ENCODE measurements around the gene GRAP. TPM values are rescaled to one million over a fixed set of nuclear protein-coding genes. Genes with fewer than 3 reads are reported as not detected.

GRAP gene
- total and polyA plus RNA-seq, 12 donors, result 0.99 to 3.7 (median 2.3) TPM

DNA sequence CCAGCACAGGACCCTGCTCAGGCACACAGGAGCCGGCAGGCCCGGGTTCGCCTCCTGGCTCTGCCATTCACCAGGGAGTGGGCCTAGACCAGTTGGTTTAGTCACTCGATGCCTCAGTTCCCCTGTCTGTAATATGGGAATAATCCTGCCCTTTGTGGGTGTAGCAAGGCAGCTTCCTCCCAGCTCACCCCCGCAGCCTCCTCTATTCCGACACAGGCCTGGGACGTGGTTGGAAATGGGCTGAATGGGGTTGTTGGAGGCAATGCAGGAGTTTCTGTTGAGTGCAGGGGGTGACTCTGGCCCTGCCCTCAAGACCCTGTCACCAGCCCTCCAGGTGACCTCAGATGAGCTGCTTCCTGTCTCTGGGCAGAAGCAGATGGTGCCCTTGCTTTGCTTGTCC is 75.0 kb downstream of the GRAP start:
- Histone ChIP-seq H3K9me3 (no peaks in the 10 kb centered on the region), H3K4me3 (no peak overlapping the region), H3K27ac (no peak overlapping the region), H3K36me3 (no peaks in the 10 kb centered on the region), H3K4me1 (peaks cover 0 to 7% (median 0%) of the 10 kb centered on the region in 9 donors), H3K27me3 (no peaks in the 10 kb centered on the region)
- WGBS, 2 donors, result 96 to 98% methylated on average over 7 of the region's 7 CpGs
- ATAC-seq (no peak), DNase-seq (no peak)
- intact Hi-C loops (cut with DNase I), result loop anchor here in 1 of 10 donors (10.0 kb wide), 1 partner anchor 53 kb away; no protein-coding TSS in a partner anchor
- TF ChIP-seq, protein P1, sequence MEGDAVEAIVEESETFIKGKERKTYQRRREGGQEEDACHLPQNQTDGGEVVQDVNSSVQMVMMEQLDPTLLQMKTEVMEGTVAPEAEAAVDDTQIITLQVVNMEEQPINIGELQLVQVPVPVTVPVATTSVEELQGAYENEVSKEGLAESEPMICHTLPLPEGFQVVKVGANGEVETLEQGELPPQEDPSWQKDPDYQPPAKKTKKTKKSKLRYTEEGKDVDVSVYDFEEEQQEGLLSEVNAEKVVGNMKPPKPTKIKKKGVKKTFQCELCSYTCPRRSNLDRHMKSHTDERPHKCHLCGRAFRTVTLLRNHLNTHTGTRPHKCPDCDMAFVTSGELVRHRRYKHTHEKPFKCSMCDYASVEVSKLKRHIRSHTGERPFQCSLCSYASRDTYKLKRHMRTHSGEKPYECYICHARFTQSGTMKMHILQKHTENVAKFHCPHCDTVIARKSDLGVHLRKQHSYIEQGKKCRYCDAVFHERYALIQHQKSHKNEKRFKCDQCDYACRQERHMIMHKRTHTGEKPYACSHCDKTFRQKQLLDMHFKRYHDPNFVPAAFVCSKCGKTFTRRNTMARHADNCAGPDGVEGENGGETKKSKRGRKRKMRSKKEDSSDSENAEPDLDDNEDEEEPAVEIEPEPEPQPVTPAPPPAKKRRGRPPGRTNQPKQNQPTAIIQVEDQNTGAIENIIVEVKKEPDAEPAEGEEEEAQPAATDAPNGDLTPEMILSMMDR (IDR thresholded peaks at IDR 0.05), result no peak

Other genes with a start within 250 kb of the GRAP start
- gene PRPSAP2, start 188.8 kb downstream of the GRAP start, total RNA-seq, result 10 to 100 TPM; 12.8 to 23.2 (median 16.2) TPM
- gene PRPSAP2, start 188.8 kb downstream of the GRAP start, polyA plus RNA-seq, result 10 to 100 TPM; 17.9 to 22.3 TPM
- gene SLC5A10, start 94.8 kb downstream of the GRAP start, total RNA-seq, result under 1 TPM in 4 of 10 donors, not detected in 6; 0.09 to 0.19 (median 0.12) TPM
- gene SLC5A10, start 94.8 kb downstream of the GRAP start, polyA plus RNA-seq, result under 1 TPM; 0.06 to 0.07 TPM
- 1 to 10 TPM in 9 of 10 donors, under 1 TPM in 1; 0.96 to 4.0 (median 1.7) TPM for gene FAM83G, start 42.2 kb downstream of the GRAP start, total RNA-seq
- 1 to 10 TPM; 1.1 to 5.5 TPM for gene FAM83G, start 42.2 kb downstream of the GRAP start, polyA plus RNA-seq
- 1 to 10 TPM in 7 of 10 donors, under 1 TPM in 3; 0.53 to 2.9 (median 1.6) TPM for gene GRAPL, start 80.6 kb upstream of the GRAP start, total RNA-seq
- gene GRAPL, start 80.6 kb upstream of the GRAP start, polyA plus RNA-seq, result 1 to 10 TPM in 1 of 2 donors, under 1 TPM in 1; 0.94 to 3.1 TPM
- gene EPN2, start 190.4 kb upstream of the GRAP start, total RNA-seq, result 10 to 100 TPM; 42.7 to 83.1 (median 58.8) TPM
- gene EPN2, start 190.4 kb upstream of the GRAP start, polyA plus RNA-seq, result 10 to 100 TPM; 20.0 to 27.9 TPM